Dermis microvascular lymphatic vessel endothelial cell (primary cell): ENCODE measurements around the gene GZMM. TPM values are rescaled to one million over a fixed set of nuclear protein-coding genes. Genes with fewer than 3 reads are reported as not detected.
"Not testable (repeated sequence)": the region's sequence is repeated elsewhere in the genome, so short reads cannot be mapped to it uniquely, and the experiment has no call there.

ENCODE experiments used
- DNase-seq, 2 donors: peaks; one replicate each; pipeline versions ENCODE4 v3.0.0 to v3.0.0-alpha.2; 2010; ENCODE audit warnings: low read depth in 2 of 2
- total RNA-seq: library from RNA; depleted of rRNA; stranded (reverse); fragments of >200 nt; gene quantifications from 2 replicates; pipeline ENCODE4 v1.2.1, GENCODE V29; 2014

Gene GZMM
- total RNA-seq, 1 donor from 2014 or later: not detected

DNA sequence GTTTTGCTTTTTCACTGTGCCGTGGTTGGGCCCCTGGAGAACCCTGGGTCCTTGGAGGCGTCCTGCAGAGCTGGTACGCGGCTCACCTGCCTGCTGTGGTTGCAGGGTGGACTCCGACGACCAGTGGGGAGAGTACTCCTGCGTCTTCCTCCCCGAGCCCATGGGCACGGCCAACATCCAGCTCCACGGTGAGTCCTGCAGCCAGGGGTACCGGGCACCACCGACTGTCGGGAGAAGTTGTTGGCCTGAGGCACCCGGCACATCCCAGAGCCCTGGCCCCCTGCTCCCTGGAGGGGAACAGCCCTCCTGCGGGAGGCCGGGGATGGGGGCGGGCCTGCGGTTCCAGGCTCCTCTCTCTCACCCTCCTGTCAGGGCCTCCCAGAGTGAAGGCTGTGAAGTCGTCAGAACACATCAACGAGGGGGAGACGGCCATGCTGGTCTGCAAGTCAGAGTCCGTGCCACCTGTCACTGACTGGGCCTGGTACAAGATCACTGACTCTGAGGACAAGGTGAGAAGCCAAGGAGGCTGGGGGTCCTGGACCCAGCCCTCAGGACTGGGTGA lies 36.5 kb downstream of the GZMM start:
- no peak for DNase-seq

DNA sequence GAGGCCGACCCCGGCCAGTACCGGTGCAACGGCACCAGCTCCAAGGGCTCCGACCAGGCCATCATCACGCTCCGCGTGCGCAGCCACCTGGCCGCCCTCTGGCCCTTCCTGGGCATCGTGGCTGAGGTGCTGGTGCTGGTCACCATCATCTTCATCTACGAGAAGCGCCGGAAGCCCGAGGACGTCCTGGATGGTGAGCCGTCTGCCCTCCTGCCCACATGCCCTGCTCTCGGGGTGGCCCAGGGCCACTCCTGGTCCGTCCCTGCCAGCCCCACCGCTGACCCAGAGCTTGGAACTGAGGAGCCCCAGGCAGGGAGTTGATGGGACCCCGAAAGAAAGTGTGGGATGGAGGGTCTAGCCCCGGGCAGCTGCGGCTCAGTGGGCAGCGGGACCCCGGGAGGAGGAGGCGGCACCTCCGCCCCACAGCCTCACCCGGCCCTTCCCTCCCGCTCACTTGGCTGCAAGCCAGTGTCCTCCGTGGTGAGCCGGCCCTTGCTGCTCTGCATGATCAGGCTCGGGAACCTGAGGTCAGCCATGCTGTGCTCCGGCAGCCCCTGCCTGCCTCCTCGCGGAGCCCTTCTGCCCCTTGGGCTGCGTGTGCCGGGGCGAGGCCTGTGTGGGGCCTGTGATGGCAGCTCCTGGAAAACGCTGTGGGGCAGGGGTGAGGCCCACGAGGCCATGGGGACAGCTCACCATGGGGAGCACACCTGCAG lies 37.7 kb downstream of the GZMM start:
- DNase-seq: no peak

DNA sequence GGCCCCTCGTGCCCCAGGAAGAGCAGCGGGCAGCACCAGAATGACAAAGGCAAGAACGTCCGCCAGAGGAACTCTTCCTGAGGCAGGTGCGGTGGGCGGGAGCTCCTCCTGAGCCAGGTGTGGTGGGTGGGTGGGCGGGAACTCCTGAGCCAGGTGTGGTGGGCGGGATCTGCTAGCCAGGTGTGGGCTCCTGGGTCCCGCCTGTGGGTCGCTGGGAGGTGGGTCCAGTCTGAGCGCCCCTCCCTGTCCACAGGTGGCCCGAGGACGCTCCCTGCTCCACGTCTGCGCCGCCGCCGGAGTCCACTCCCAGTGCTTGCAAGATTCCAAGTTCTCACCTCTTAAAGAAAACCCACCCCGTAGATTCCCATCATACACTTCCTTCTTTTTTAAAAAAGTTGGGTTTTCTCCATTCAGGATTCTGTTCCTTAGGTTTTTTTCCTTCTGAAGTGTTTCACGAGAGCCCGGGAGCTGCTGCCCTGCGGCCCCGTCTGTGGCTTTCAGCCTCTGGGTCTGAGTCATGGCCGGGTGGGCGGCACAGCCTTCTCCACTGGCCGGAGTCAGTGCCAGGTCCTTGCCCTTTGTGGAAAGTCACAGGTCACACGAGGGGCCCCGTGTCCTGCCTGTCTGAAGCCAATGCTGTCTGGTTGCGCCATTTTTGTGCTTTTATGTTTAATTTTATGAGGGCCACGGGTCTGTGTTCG lies 38.8 kb downstream of the GZMM start:
- DNase-seq: no peak

DNA sequence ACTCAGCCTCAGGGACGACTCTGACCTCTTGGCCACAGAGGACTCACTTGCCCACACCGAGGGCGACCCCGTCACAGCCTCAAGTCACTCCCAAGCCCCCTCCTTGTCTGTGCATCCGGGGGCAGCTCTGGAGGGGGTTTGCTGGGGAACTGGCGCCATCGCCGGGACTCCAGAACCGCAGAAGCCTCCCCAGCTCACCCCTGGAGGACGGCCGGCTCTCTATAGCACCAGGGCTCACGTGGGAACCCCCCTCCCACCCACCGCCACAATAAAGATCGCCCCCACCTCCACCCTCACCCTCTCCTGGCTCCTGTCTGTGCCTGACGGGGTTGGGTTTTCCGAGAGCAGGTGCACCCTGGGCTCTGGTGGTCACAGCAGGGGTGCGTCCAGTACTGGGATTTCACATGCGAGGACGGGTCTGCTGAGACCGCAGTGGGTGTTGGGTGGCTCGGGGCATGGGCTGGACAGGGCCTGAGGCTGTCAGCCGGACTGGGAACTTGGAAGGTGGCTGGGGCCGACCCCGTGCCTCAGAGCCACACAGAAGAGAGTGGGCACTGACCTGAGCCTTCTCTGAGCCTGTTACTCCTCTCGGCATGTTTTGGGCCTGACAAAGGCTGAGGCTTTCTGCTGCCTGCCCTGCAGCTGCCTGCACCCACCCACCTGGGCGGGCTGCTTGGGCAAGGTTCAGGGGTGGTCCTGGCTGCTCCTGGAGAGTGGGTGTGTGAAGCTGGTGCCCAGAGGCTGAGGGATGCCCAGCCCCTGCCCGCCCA lies 39.5 kb downstream of the GZMM start:
- no peak for DNase-seq

DNA sequence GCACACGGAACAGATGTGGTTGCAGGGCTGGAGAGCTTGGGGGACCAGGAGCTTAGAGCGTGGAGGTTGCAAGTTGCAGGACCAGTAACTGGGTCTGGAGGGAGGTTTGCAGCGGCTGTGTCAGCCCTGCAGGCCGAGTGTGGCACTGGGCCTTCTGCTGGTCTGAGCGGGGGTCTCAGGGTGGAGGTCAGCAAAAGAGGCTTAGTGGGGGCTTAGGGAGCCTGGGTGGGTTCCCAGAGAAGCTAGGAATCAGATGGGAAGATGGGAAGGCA lies 40.1 kb downstream of the GZMM start:
- DNase-seq: no peak

DNA sequence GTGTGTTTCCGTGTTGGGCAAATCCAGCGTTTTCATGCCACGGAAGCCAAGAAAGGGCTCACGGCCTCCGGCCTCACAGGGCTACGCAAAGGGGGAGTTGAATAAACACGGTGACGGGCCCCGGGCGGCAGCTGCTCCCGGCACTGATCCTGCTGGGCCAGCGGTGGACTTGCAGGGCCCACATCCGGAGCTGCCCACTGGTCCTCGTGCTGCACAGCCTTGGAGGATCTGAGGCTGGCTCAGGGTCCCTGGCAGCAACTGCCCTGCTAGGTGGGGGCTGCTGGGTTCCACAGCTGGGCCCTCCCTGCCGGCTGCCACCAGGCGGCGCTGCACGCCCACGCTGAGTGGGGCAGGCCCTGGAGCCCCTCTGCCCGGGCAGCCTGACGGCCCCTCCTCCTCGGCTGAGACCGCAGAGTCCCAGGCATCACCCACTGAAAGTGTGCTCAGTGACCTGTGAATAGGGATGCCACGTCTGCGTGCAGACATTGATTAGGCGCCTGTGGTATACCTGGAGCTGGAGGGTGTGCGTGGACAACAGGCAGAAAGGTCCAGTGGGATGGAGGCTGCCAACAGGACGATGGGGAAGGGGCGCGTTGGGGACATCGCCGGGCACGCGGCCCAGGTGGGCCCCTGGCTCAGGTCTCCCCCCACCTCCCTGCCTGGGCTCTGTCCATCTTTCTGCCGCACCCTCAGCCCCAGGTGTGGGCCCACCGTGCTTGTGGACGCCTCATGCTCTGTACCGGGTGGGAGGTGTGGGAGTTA lies 40.6 kb downstream of the GZMM start:
- peak in 1 of 2 donors; percentile 51 for DNase-seq

DNA sequence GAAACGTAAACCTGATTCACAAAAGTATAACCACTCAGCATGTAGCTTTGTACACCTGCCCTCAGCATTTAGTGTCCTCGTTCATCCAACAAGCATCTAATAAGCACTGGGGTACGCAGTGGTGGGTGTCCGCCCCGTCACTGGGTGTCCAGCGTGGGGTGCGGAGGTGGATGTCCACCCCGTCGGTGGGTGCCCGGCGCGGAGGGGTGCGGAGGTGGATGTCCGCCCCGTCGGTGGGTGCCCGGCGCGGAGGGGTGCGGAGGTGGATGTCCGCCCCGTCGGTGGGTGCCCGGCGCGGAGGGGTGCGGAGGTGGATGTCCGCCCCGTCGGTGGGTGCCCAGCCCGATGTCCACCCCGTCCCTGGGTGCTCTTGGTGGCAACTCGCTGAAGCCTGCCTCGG lies 41.3 kb downstream of the GZMM start:
- DNase-seq: not testable (repeated sequence)

DNA sequence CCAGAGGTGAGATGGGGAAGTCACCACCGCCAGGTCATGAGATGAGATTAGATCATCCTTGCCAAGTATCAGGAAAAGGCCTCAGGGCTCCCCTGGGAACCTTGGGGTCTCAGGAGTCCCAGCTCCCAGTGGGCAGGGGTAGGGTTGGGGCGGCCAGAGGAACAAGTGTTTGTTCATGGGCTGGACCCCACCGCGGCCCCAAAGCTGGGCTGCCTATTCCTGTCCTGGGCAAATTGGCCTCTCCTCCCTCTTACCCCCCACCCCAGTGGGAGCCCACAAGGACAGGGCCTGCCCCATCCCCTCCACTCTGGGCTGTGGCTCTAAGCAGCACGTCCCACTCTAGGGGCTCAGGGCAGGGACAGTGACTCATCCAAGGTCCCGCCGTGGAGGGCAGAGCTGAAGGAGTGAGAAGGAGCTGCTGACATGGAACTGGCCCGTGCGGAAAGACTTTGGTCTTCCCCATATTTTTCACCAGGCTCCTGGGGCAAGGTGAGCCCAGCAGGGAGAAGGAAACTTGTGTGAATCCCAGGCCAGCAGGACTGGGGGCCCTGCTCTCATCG lies 41.8 kb downstream of the GZMM start:
- no peak for DNase-seq

DNA sequence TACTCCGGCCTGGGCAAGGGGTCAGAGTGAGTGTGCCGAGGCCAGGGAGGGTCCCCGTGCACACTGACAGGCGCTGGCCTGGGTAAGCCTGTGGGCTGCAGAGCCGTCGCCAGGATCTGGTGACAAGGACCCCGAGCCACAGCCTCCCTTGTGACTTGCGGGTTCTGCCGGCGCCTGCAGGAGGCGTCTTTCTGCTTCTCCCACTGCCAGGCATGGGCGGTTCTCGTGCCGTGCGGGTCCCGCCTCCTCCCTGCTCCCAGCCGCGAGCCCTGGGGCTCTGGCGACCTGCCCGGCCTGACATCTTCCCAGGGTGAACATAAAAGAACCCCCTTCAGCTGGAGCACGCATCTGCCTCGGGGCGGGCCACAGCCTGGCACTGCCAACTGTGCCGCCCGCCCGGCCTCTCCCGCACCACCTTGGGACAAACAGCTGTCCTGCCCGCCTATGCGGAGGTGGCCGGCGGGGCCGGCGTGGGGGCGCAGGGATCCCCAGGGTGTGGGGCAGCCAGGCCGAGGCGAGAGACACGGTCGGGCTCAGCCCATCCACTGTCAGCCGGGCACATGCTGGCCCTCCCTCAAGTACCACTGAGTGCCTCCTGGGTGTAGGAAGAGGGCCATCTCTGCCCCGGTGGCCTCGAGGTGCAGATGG lies 44.4 kb downstream of the GZMM start:
- peak; percentile 28 to 74 for DNase-seq

DNA sequence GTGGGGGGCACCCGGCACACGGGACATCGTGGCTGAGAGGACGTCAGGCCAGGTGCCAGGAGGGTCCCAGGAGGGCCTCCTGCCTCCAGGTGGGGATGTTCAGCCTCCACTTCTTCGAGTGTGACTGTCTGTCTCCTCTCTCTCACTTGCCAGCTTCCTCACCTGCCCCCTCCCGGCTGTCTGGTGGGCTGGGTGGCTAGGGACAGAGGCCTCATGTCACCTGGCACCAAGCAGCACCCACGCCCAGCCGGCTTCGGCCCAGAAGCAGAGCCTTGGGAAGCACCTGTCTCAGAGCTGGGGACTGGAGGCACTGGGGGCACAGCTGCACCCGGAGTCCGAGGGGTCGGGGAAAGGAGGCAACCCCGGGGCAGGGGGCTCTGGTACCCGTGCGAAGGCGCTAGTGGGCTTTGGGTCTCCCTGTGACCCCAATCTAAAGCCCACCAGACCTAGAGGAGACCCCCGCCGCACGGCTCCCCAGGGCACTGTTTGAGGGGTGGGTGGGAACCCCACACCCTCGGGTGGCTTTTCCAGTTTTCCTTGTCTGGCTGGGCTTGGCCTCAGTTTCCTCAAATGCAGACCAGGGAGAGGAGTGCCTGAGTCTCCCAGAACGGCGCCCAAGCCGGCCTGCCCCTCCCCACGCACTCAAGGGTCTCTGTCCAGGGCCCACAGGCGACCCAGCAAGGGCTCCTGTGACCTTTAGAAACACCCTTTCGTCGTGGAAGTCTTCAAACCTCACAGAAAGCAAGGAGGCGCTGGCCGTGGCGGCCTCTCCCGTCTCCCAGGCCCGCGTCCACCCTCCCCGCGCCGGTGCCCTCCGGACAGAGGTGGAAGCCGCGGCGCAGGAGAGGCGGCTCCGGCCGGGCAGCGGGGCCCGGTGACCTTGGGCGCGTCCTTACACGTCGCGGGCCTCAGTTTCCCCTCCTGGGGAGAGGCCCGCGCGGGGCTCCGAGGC lies 45.2 kb downstream of the GZMM start:
- DNase-seq: no peak

DNA sequence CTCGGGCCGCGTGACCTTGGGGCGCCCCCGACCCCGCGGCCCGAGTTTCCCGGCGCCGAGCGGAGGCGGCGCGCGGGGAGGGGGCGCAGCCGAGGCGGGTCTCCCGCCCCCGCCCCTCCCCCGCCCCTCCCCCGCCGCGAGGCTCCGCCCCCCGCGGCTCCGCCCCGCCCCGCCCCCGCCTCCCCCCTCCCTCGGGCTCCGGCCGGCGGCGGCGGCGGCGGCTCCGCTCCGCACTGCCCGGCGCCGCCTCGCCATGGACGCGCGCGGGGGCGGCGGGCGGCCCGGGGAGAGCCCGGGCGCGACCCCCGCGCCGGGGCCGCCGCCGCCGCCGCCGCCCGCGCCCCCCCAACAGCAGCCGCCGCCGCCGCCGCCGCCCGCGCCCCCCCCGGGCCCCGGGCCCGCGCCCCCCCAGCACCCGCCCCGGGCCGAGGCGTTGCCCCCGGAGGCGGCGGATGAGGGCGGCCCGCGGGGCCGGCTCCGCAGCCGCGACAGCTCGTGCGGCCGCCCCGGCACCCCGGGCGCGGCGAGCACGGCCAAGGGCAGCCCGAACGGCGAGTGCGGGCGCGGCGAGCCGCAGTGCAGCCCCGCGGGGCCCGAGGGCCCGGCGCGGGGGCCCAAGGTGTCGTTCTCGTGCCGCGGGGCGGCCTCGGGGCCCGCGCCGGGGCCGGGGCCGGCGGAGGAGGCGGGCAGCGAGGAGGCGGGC lies 46.0 kb downstream of the GZMM start, which contains the start of gene HCN2:
Gene HCN2 (plus strand): TSS at position 189 of the 703 bp plus-strand sequence. CDS start 65 bp downstream, at position 254.
- no peak for DNase-seq

DNA sequence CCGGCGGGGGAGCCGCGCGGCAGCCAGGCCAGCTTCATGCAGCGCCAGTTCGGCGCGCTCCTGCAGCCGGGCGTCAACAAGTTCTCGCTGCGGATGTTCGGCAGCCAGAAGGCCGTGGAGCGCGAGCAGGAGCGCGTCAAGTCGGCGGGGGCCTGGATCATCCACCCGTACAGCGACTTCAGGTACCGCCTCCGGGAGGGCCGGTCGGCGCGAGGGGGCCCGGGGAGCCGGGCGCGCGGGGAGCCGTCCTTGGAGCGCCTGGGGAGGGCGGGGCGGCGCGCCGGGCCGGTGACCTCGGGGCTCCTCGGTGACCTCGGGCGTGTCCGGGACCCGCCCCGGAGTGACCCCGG lies 46.5 kb downstream of the GZMM start:
- peak in 1 of 2 donors; percentile 45 for DNase-seq

DNA sequence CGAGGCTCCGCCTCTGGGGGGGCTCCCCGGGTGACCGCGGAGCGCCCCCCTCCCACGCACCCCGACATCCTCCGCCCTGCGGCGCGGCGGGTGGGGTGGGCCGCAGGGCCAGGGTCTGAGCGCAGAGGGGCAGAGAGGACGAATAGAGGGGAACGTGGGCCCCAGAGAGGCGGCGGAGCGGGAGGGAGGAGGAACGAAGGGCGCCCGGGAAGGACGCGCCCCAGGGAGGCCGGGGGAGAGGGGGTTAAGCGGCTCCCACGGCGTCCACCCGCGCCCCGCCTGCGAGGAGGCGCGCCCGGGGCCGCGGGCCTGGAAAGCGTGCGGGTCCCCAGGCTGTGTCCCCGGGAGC lies 46.9 kb downstream of the GZMM start:
- DNase-seq: no peak

DNA sequence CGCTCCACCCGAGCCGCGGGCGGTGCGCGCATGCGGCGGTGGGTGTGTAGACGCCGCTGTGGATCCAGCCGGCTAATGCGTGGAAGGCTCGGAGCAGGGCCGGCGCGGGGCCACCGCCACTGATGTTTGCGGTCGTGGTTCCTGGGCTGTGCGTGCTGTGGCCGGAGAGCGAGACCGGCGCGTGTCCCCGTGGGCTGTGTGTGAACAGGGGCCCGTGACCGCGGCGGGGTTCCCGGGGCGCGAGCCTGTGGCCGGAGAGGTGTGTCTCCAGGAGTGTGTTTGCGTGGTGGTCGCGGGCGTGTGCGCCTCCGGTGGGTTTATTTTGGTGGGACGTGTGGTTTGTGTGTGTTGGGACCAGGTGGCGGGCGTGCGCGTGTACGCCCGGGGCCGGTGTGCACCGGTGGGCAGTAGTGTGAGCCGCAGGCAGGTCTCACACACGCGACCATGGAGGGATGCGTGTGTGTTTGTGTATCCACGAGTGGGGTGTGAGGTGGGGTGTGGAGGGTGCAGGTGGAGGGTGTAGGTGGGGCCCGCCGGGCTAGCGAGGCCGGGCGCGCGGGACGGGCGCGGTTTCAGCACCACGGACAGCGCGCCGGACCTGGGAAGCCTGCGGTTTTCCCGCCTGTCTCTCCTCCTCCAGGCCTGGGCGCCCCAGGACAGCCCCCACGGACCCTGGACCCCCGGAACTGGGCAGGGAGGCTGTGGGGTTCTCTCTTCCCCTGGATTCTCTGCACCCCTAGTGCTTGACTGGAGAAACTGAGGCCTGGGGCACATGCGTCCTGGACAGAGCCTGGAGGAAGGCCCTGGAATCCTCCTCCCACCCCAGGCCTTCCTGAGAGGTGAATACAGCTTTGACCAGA lies 47.5 kb downstream of the GZMM start:
- DNase-seq: peak in 1 of 2 donors; percentile 40

DNA sequence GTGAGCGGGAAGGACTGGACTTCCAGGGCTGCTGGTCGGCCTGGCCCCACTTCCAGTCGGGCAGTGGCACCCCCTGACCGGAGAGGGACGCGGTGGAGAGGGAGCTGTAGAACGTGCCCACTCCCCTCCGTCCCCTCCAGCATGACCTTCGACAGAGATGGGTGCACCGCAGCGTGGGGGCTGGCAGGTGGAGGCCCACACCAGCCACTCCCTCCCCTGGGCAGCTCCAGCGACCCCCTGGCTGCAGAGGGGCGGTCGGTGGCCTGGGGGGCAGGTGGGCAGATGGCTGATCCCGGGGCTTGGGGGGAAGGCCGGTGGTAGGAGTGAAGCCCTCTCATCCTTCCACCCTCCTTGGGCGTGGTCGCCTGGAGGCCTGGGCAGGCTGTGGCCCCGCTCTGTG lies 48.2 kb downstream of the GZMM start:
- DNase-seq: no peak

DNA sequence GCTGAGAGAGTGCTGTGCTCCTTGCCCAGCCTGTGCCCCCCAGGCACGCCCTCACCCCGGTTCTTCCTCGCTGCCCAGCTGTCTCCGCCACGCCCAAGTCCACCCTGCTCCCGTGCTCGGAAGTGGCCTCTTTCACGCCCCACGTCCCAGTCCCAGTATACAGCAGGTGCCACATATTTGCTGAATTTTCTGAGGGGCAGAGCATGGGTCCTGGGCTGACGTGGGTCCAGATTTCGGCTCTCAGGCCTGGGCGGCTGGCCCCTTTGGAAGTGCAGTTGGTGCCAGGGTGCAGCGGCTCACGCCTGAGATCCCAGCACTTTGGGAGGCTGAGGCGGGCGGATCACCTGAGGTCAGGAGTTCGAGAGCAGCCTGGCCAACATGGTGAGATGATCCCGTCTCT lies 49.2 kb downstream of the GZMM start:
- DNase-seq: no peak

DNA sequence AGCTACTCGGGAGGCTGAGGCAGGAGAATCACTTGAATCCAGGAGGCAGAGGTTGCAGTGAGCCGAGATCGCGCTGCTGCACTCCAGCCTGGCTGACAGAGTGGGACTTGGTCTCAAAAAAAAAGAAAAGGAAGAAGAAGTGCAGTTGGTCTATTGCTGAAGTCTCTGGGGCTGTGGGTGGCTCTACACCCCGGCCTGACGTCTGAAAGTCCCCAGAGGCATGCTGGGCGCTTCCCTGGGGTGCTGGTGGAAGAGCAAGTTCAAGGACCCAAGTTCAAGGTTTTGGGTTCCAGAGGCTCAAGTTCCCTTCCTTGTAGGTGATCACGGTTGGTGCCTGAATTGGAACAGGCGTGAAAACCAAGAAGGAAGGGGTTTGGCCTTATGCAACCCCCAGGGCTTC lies 49.7 kb downstream of the GZMM start:
- DNase-seq: no peak

DNA sequence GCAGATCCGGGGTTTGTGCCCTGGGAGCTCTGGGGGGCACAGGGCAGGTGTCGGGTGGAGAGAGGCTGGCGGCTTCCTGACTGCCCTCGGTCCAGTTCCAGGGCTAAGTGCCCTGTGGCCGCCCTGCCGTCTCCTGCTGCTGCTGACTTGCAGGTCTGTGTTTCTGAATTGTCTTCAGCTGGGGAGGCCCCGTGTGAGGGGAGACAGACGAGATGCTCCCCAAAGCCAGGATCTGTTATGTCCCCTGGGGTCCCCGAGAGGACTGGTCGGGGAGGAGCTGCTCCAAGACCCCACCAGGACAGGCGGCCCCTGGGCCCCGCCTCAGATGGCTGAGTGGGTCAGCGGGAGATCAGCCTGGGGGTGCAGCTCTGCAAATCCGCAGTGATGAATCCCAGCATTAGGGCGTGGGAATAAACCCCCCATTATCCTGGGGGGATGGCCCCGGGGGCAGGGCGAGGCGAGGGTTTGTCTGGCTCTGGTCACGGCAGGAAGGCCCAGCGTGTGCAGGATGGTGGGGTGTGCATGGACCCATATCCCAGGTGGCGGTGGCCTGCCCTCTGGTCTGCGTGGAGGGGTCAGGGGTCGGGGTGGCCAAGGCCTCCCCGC lies 50.5 kb downstream of the GZMM start:
- no peak for DNase-seq
